ENCODE results near the gene SMIM5.
A peak's percentile ranks its signal among the peaks of the same experiment; 100 is the strongest.

SMIM5 gene

DNA sequence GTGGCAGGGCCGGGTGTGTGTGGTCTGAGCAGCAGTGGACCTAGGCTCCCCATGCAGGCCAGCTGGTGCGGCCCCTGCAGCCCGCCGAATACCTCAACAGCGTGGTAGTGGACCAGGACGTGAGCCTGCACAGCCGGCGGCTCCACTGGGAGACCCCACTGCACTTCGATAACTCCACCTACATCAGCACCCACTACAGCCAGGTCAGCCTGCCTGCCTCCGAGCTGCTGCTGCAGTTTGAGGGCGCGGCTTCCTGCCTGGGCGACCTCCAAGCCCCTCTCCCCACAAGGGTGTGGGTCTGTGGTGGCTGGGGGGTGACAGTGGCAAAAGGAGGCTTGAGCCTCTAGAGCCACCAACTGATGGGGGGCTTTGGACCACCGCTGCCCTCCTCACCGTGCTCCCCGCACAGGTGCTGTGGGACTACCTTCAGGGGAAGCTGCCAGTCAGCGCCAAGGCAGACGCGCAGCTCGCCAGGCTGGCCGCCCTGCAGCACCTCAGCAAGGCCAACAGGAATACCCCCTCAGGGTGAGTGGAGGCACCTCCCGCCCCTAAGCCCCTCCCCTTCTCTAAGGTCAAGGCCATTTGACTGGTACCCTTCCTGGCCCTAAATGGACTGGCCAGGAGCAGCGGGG lies 8.4 kb upstream of the SMIM5 start:
- TF ChIP-seq, protein P1, sequence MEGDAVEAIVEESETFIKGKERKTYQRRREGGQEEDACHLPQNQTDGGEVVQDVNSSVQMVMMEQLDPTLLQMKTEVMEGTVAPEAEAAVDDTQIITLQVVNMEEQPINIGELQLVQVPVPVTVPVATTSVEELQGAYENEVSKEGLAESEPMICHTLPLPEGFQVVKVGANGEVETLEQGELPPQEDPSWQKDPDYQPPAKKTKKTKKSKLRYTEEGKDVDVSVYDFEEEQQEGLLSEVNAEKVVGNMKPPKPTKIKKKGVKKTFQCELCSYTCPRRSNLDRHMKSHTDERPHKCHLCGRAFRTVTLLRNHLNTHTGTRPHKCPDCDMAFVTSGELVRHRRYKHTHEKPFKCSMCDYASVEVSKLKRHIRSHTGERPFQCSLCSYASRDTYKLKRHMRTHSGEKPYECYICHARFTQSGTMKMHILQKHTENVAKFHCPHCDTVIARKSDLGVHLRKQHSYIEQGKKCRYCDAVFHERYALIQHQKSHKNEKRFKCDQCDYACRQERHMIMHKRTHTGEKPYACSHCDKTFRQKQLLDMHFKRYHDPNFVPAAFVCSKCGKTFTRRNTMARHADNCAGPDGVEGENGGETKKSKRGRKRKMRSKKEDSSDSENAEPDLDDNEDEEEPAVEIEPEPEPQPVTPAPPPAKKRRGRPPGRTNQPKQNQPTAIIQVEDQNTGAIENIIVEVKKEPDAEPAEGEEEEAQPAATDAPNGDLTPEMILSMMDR (IDR thresholded peaks at IDR 0.05; ENCODE audit: borderline replicate concordance, insufficient read depth, low read depth, low read length): no peak
- H3K4me3 ChIP-seq (ENCODE audit: low read depth, low read length): no peak overlapping the region

DNA sequence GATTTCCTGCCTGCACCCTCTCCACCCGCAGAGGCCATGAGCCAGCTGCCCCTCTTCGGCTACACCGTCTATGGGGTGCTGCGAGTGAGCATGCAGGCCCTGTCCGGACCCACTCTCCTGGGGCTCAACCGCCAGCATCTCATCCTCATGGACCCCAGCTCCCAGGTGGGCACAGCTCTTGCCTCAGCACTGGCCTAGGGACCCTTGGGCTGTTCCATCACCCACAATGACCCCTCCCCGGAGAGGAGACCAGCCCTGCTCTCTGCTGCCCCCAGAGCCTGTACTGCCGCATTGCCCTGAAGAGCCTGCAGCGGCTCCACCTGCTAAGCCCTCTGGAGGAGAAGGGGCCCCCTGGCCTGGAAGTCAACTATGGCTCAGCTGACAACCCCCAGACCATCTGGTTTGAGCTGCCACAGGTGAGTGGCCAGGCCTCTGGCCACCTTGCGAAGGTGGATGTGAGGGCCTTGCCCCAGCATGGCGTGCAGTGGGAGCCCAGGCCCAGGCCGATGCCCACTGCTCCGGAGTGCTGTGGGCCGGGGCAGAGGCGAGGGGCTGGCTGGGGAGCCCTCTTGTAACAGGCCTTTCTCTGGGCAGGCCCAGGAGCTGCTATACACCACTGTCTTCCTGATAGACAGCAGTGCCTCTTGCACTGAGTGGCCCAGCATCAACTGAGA lies 7.3 kb upstream of the SMIM5 start:
- no peak overlapping the region for H3K4me3 ChIP-seq (ENCODE audit: low read depth, low read length)
- TF ChIP-seq, protein P1 (IDR thresholded peaks at IDR 0.05; ENCODE audit: borderline replicate concordance, insufficient read depth, low read depth, low read length): peak; percentile 83

DNA sequence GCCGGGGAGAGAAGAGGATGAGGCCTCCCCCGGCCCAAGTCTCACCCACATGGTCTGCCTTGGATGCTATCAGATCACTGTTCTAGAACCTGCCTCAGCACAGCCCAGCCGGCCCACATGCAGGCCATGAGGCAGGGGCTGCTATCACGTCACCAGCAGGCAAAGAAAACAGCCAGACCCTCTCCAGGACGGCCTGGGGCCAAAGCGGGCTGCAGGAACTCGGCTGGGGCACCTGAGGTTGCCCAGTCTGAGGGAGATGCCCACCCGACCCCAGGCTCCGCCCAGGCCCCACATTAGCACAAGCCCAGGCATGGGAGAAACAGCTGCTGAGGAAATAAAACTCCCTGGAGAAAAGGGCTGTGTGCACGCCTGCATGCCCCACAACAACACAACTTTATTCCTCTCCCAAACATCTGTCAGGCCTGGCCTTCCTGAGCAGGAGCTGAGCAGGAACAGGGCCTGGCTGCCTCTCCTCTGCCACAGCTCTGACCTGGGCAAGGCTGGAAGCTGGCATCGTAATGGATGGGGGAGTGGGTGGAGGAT lies 6.7 kb upstream of the SMIM5 start:
- no peak overlapping the region for H3K4me3 ChIP-seq (ENCODE audit: low read depth, low read length)
- TF ChIP-seq, protein P1 (IDR thresholded peaks at IDR 0.05; ENCODE audit: borderline replicate concordance, insufficient read depth, low read depth, low read length): no peak

- TF ChIP-seq, protein P1 (IDR thresholded peaks at IDR 0.05; ENCODE audit: borderline replicate concordance, insufficient read depth, low read depth, low read length): no peak
- no peak overlapping the region for H3K4me3 ChIP-seq (ENCODE audit: low read depth, low read length)
Observed at GRCh38 chr17:75627094-75627493, 6.1 kb upstream of the SMIM5 start.

DNA sequence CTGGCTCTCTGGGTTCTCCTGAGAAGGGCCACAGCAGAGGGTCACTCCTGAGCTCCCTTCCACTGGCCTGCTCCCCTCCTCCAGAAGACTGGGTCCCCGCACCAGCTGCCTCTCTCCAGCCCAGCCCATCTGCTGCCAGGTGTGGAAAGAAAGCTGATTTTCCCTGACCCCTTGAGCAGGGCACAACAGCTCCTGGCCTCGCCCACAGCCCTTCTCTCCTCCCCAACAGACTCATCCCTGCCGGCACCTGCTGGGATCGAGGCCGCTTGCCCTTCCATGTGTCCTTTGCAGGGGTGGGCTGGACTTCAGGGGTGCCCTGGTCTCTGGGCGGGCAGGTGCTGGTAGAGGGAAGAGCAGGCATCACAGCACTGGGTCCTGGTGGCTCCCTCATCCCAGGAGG lies 4.8 kb upstream of the SMIM5 start:
- TF ChIP-seq, protein P1 (IDR thresholded peaks at IDR 0.05; ENCODE audit: borderline replicate concordance, insufficient read depth, low read depth, low read length): no peak
- no peak overlapping the region for H3K4me3 ChIP-seq (ENCODE audit: low read depth, low read length)

- H3K4me3 ChIP-seq (ENCODE audit: low read depth, low read length): no peak overlapping the region
- TF ChIP-seq, protein P1 (IDR thresholded peaks at IDR 0.05; ENCODE audit: borderline replicate concordance, insufficient read depth, low read depth, low read length): no peak
Observed at GRCh38 chr17:75629157-75629556, 4.1 kb upstream of the SMIM5 start.

Measured in GM12875 (cell line).